ENCODE data around the gene PRX. TPM values are rescaled to one million over a fixed set of nuclear protein-coding genes. Genes with fewer than 3 reads are reported as not detected.

The PRX gene
- polyA plus RNA-seq, 3 donors: 0.13 to 0.76 TPM; not detected in 1

GRCh38 chr19:40446263-40446784, 33.1 kb upstream of the PRX start:
- WGBS (ENCODE audit: insufficient coverage): 100% methylated on average over 8 of the region's 8 CpGs
- Histone ChIP-seq H3K9ac (ENCODE audit: insufficient read depth, low read length, poor library complexity, severe bottlenecking) (no peak overlapping the region), H3K9me3 (replicated peaks in 1 of 2; ENCODE audit: control insufficient read depth in 1 of 2, insufficient read depth in 1 of 2, low read length in 2 of 2) (no peaks in the 10 kb centered on the region), H2AFZ (ENCODE audit: insufficient read depth, low read depth, low read length, poor library complexity, severe bottlenecking) (no peak overlapping the region), H3K4me3 (replicated peaks in 1 of 3; ENCODE audit: low read depth in 2 of 3, low read length in 3 of 3) (no peak overlapping the region), H4K20me1 (ENCODE audit: insufficient read depth, low read length) (peaks cover 17% of the 10 kb centered on the region), H3K36me3 (replicated peaks in 1 of 2; ENCODE audit: control insufficient read depth in 1 of 2, insufficient read depth in 2 of 2, low read length in 2 of 2) (peaks cover 39 to 58% of the 10 kb centered on the region in 2 donors), H3K4me2 (replicated peaks; ENCODE audit: extremely low read depth, low read length, poor library complexity, severe bottlenecking) (no peak overlapping the region), H3K27me3 (ENCODE audit: control insufficient read depth in 2 of 2, insufficient read depth in 2 of 2, low read length in 2 of 2) (no peaks in the 10 kb centered on the region), H3K27ac (ENCODE audit: low read depth in 1 of 2, low read length in 2 of 2) (no peak overlapping the region), H3K4me1 (ENCODE audit: control insufficient read depth in 1 of 2, insufficient read depth in 2 of 2, low read length in 2 of 2) (peaks cover 22 to 25% of the 10 kb centered on the region in 2 donors), H3K79me2 (ENCODE audit: insufficient read depth, low read length) (peaks cover 29% of the 10 kb centered on the region)
- Mint-ChIP-seq H3K27ac (peak overlapping the region; percentile 56 to 83 (median 69)), H3K4me1 (peaks cover 20% of the 10 kb centered on the region), H3K36me3 (peaks cover 46 to 62% of the 10 kb centered on the region in 2 donors), H3K4me3 (no peak overlapping the region), H3K9me3 (peaks cover 0 to 3% (median 2%) of the 10 kb centered on the region in 7 donors), H3K27me3 (ENCODE audit: low read depth in 3 of 3) (peaks cover 0 to 1% (median 0%) of the 10 kb centered on the region in 3 donors)
- TF ChIP-seq CTCF (IDR thresholded peaks at IDR 0.05): no peak
- intact Hi-C loops (cut with micrococcal nuclease): loop anchor here in 1 of 2 donors (2.0 kb wide), 1 partner anchor 14 kb away; no protein-coding TSS in a partner anchor
- DNase-seq: no peak

GRCh38 chr19:40445780-40446262, 32.6 kb upstream of the PRX start:
- TF ChIP-seq CTCF (IDR thresholded peaks at IDR 0.05): no peak
- peaks cover 34% of the 10 kb centered on the region for H3K79me2 ChIP-seq (ENCODE audit: insufficient read depth, low read length)
- Mint-ChIP-seq H3K27me3 (ENCODE audit: low read depth in 3 of 3) (peaks cover 0 to 1% (median 0%) of the 10 kb centered on the region in 3 donors), H3K4me1 (peaks cover 25% of the 10 kb centered on the region), H3K9me3 (peaks cover 0 to 3% (median 2%) of the 10 kb centered on the region in 7 donors), H3K4me3 (peak overlapping the region in 1 of 2 donors; percentile 55), H3K36me3 (peaks cover 47 to 62% of the 10 kb centered on the region in 2 donors), H3K27ac (peak overlapping the region in 6 of 7 donors; percentile 56 to 95 (median 76))
- H2AFZ ChIP-seq (ENCODE audit: insufficient read depth, low read depth, low read length, poor library complexity, severe bottlenecking): no peak overlapping the region
- peaks cover 27 to 30% of the 10 kb centered on the region in 2 donors for H3K4me1 ChIP-seq (ENCODE audit: control insufficient read depth in 1 of 2, insufficient read depth in 2 of 2, low read length in 2 of 2)
- H4K20me1 ChIP-seq (ENCODE audit: insufficient read depth, low read length): peaks cover 22% of the 10 kb centered on the region
- 89% methylated on average over 9 of the region's 9 CpGs for WGBS (ENCODE audit: insufficient coverage)
- no peaks in the 10 kb centered on the region for H3K27me3 ChIP-seq (ENCODE audit: control insufficient read depth in 2 of 2, insufficient read depth in 2 of 2, low read length in 2 of 2)
- DNase-seq: no peak
- H3K27ac ChIP-seq (ENCODE audit: low read depth in 1 of 2, low read length in 2 of 2): no peak overlapping the region
- peaks cover 39 to 58% of the 10 kb centered on the region in 2 donors for H3K36me3 ChIP-seq (replicated peaks in 1 of 2; ENCODE audit: control insufficient read depth in 1 of 2, insufficient read depth in 2 of 2, low read length in 2 of 2)
- H3K9ac ChIP-seq (ENCODE audit: insufficient read depth, low read length, poor library complexity, severe bottlenecking): no peak overlapping the region
- H3K9me3 ChIP-seq (replicated peaks in 1 of 2; ENCODE audit: control insufficient read depth in 1 of 2, insufficient read depth in 1 of 2, low read length in 2 of 2): no peaks in the 10 kb centered on the region
- H3K4me2 ChIP-seq (replicated peaks; ENCODE audit: extremely low read depth, low read length, poor library complexity, severe bottlenecking): no peak overlapping the region
- H3K4me3 ChIP-seq (replicated peaks in 1 of 3; ENCODE audit: low read depth in 2 of 3, low read length in 3 of 3): no peak overlapping the region
- intact Hi-C loops (cut with micrococcal nuclease): loop anchor here (2.0 kb wide), 2 partner anchors 15 to 19 kb away; partner anchors contain the start of gene BLVRB (in 1 of the 2)
